Stimulated activated CD8-positive, alpha-beta memory T cell treated with anti-CD3 and anti-CD28 coated beads, Interleukin-4, amount 100 ng/mL, for 48 hours (primary cell): Measurements from ENCODE around the gene CDH18.

Experiments
- DNase-seq: peaks from one replicate; pipeline ENCODE4 v3.0.0-alpha.2; 2020

CDH18 gene

DNA sequence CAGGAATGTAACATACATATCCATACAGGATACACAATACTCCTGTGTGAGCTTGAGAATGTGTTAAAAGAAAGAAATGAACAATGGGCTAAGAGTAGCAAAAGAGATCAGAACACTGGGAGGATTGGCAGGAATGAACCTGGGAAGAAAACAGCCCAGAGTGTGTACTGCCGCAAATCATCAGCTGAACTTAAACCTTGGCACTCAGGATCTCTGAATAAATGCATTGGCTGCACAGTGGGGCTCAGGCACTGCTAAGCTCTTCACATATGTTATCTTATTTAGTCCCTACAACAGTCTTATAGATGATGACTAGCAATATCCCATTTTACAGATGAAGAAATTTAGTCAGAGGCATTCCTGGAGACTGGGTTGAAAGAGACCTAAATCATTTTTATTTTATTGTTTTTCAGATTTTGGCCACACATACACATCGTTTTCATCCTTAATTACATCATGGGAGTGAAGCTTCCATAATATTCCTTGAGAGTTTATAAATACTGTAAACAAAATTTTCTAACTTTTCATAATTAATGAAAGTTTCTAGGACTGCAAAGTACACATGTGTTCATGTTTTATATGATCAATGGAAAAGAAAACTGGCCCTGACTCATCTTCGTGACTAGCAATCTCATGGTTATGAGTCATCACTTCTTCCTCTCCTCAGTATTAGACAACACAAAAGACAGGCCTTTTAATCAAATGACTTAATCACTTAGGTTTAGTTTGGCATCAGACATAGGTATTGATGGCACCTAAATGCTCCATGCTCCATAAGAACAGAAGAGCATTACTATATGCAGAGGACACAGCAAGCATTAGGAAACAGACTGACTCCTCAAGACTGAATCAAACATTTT, 59.2 kb downstream of the CDH18 start:
- no peak for DNase-seq

DNA sequence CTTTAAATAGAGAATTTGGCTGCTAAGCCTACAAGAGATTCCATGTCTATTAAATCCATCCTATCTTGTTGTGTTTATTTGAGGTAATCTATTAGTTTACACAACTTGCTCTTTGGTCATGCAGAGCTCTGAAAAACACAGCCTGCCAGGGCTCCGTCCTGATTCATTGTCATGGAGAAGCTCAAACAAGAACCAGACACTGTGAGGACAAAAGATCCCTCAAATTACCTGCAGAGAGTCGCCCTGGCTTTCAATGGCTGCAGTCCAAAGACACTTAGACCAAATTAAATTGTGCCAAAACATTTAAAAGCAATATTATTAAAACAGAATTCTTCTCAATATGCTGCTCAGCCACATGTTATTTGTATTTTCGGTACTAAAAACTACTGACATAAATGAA, 60.1 kb downstream of the CDH18 start:
- DNase-seq, result no peak

DNA sequence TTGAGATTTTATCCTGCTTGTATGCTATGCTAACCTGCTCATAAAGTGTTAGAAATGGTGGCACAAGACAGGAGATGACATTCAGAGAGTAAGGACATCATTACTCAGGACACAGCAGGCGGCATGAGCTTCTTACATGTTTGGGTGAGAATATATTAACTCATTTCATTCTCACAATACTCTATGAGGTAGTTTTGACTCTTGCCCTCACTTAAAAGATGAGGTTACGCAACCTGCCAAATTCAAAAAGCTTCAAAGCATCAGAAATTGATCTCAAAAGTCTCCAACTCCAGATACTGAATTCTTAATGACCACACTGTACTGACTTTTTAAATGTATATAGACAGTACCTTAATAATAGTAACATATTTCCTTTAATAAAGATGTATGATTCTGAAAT, 60.8 kb downstream of the CDH18 start:
- no peak for DNase-seq

DNA sequence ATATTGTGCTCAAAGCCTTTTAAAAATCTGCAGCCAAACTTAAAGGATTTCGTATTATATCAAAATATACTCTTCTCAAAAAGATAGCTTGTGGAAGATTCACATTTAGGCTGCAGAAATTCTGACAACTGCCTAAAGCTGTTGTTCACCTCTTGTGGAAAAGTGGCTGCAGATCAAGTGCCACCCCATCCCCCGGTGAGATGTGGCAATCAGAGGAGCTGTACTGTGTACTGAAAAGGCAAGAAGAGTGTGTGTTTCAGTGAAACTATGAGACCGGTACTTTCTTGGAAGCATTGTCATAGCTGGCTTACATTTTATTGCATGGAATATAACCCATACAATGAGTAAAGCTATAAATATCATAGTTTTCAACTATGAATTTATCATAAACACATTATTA, 64.3 kb downstream of the CDH18 start:
- no peak for DNase-seq

DNA sequence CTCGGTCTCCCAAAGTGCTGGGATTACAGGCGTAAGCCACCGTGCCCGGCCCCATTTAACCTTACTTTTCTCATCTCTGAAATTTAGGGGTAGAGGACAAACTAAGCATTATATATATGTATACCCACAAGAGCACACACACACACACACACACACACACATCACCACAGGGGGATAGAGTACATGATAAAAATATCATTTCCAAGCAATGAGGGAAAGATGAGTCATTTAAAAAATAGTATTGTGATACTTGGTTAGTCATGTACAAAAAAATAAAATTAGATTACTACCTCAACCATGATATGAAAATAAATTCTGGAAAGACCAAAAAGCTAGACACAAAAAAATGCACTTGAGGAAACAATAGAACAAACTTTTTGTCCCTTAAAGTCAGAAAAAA, 67.2 kb downstream of the CDH18 start:
- DNase-seq, result no peak

DNA sequence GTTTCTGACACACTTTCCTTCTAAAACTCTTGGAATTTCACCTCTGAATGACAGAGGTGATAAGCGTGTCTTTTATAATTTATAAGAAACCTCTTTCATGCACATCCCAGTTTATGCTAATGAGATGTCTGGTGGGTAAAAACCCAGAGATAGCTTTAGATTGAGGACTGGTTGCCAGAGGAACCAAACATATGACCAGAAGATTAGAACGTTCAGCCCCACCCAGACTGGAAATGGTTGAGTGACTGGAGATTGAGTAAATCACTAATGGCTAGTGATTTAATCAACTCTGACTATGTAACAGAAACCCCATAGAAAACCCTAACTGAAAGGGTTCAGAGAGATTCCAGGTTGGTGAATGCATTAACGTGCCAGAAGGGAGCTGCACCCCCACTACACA, 69.2 kb downstream of the CDH18 start:
- no peak for DNase-seq

DNA sequence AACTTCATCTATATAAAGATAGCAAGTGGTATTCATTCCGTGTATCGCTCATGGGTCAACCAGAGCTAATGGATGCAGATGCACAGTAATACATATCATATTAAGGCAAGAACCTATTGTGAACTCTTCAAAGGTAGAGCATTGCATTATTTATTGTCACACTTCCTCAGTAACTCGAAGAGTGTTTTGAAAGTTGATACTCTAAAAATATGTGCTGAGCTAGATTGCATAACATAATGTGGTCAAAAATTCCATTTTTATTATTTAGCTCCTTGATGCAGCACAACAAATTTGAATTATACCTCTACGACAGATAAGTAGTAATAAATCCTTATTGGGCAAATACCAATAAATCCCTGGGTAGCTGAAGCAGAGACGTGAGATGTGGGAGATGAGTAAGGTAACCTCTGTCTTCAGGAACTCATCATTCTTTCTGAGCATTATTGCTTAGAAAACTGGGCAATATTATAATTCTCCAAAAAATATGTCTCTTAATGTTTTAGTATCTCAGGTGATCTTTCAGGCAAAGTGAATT, 70.3 kb downstream of the CDH18 start:
- DNase-seq, result no peak

DNA sequence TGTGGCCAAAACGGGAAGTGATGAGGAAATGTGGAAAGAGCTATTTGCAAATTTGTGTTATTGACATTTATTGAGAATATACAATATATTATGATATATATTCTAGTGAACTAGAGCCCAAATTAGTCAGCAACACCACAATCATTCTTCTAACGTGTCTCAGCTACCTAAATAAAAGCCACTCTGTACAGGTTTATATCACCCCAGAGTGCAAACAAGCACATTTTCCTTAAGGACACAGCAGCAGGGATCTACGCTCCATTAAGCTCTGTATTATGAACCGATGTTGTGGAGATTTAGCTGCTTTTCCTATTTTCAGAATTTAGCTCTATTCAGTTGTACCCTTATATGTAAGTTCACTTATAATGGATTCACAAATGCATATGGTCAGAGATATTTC, 77.9 kb downstream of the CDH18 start:
- no peak for DNase-seq

DNA sequence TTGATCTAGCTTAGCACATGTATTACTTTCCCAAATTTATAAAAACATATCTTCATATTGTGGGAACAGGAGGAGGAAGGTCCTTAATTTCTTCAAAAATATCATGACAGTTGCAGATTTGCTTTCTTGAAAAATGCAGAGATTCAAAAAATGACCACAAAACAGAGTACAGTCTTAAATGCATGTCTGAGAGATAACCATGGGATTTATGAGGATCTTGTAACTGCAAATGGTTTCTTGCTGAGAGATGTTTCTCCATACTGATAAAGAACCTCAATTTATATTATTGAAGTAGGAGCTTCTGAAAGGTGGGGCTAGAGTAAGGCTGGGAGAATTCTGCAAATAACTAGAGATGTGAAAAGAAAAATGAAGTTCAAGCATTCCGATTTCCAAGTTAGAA, 83.2 kb downstream of the CDH18 start:
- no peak for DNase-seq

DNA sequence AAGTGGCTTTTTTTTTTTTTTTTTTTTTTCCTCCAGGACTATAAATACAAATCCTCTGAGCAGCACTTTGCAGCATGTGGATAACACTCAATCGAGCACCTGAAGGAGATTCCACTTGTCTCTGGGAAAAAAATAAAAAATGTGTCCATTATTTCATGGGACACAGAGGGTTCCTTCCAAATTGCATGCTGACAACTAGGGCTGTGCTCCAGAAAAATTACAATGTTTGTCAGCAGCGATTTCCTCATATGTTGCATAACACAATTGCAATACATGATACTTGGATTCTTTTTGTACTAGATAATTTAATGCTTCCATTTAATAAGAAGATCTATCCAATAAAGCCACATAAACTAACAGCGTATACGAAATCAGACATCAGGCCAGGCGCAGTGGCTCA, 84.4 kb downstream of the CDH18 start:
- no peak for DNase-seq

DNA sequence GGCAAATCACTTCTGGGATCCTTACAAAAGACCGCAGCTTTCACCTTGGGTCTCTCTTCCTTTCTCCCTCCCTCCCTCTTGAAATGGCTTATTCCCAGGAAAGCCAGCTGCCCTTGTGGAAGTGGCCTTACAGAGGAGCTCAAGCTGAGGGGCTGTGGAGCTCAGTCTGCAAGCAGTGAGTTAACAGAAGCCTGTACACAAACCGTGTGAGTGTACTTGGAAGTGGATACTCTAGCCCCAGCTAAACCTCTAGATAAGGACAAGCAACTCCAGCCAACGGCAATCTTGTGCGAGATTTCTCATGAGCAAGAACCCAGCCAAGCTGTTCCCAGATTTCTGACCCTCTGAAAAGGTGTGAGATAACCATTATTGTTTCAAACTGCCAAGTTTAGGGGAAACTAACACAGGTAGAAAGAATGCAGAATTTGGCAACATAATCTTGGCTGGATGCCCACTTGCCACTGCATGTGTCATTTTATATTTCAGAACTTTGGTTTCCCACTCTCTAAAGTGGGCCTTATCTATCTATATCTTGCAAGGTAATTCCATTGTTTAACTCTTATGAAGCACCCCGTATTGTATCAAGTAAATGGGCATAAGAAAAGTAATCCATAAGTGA, 85.6 kb downstream of the CDH18 start:
- DNase-seq, result no peak

DNA sequence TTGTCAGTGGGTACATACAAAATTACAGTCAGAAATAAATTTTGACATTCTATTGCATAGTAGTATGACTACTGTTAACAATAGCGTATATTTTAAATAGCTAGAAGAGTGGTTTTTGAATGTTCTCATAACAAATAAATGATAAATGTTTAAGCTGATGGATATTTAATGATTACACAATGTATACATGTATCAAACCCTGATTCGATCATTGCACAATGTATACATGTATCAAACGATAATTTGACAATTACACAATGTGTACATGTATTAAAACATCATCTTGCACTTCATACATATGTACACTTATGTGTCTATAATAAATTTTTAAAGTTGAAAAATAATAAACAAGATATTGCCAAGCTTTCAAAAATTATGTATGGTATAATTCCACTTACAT, 87.7 kb downstream of the CDH18 start:
- DNase-seq, result no peak

DNA sequence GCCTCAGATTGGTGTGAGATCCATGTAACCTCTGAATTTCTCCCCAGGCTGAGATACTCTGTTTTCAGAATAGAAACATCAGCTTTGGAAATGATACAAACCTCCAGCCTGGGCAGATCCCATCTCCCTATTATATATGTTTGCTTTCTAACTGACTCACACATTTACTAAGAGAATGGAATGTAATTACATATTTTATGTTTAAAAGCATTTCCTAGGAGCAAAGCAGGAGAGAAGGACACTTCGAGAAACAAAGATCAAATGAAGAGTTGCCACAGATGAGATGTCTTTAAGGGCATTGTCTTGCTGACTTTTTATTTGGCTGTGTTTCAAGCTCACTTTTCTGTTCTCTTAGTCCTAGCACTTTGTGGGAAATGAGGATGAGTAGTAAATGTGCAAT, 96.3 kb downstream of the CDH18 start:
- DNase-seq, result no peak

DNA sequence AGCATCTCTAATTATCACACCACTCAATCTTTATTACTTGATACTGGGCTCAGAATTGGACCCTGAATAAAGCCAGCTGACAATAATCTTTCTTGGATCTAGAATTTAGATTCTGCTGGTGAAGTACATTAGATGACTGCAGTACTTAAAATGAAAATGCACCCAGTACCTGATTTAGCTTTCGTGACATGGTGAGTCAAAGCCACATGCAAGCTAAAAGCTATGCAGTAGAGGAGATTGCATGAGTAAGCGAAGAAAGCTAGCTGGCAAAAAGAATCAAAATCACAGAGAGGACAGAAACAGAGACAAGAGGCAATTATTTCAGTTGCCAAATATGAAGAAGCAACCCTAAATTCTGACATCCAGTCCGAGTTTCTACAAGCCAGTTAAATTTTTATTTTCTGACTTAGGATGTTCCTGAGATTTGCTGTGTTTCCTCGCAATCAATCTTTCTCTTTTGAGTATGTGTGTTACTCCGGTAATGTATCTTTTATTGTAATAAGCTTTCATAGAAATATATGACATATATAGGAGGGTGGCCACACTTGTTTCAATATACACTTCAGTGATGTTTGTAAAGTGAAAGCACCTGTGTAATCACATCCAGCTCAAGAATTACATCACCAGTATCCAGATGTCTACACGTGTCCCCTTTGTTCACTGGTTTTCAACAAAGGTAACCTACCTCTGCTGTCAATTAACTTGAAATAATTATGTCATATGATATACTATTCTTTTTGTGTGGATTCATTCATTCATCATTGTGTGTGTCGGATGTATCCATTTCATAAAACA, 101.7 kb downstream of the CDH18 start:
- no peak for DNase-seq

DNA sequence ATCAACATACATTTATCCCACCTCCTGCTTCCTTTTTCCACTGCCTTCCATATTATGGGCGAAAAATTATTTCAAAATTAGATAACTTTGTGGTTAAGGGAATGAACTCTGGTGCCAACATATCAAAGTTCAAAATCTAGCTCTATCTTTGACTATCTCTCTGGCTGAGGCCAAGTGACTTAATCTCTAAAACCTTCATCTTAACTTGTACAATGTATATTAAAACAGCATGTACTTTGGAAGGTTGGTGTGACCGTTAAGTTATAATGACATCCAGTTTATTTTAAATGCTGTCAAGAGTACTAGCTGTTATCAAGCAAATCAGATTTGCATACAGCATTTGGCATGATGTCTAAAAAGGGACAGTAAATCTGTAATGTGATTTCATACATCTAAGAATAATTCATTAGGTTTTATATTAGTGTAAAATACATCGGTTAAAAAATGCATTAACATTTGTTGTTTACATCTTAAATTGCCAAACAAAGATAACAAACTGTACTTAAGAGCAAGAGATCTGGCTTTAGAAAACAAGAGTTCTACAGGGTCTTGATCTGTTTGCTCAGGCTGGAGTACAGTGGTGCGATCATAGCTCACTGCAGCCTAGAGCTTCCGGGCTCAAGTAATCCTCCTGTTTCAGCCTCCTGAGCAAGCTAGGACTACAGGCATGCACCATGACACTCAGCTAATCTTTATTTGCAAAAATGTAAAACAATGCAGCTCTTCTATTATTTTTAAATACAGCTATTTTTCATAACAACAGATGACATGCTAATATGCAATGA, 102.8 kb downstream of the CDH18 start:
- DNase-seq, result no peak

DNA sequence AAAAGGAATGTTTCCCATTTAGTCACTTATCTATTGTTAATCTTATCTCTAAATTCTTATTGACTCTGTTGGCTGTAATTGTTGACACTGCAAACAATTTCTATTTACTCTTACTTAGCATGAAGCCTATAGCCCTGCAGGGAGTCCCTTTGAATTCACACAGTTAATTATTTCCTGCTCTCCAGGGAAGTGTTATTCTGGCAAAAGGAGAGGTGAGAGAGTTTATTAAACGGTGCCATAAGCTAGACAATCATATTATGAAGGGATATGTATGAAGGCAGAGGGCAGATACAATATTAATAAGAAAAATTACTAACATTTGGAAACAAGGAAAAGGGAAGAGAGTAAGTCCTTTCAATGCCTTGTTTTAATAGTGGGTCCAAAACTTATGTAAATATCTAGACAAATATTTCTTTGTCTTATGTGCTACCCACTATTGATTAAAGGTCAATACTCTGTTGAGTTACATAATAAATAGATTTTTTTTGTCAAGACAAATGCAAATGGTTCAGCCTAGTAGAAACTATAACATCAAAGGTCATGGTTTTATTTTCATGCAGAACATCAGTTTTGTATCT, 107.1 kb downstream of the CDH18 start:
- DNase-seq, result no peak

DNA sequence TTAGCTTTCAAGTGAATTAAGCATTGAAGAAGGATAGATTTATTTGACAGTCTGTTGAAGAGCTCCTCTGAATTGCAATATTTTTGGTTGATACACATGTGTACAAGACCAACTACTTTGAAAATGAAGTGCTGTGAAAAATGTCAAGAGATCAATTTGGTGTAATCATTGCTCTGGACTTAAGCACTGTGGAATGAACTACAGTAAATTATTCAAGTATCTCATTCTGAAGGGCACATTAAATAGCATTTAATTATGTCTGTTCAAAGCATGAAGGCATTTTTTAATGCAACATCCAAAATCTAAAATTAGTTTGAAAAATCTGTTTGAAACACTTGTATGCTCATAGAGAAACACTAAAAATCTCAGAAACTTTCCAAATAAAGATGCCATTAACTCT, 107.5 kb downstream of the CDH18 start:
- no peak for DNase-seq

DNA sequence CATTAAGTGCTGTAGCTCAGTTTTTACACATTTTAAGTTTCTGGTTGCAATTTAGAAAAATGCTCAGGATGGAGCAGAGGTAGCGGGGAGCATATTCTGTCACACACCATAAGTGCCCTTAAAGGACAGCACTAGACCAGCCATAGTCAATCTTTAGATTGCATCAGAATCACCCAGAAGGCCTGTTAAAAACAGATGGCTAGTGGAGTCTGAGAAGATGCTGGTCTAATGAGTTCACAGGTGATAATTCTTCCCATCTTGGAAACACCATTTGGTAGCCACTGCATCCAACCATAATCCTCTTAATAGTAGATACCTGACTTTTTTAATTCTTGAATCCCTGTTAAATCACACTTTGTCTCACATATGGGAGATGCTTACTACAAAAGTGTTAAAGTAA, 113.2 kb downstream of the CDH18 start:
- no peak for DNase-seq

DNA sequence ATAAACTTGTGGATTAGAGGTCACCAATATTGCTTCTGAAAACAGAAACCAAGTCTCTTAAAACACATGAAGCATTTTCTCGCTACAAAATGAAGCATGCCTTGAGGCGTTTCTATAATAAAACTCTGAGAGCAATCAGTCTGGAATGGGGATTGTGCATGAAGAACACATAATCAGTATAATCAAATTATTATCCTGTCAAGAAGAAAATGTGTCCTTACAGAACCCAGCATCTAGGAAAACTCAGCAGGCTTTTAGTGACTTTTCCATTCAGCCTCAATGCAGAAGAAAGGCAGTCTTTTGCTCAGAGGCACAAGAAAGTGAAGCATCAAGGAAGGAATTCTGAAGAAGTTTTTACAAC, 121.9 kb downstream of the CDH18 start:
- DNase-seq, result no peak

DNA sequence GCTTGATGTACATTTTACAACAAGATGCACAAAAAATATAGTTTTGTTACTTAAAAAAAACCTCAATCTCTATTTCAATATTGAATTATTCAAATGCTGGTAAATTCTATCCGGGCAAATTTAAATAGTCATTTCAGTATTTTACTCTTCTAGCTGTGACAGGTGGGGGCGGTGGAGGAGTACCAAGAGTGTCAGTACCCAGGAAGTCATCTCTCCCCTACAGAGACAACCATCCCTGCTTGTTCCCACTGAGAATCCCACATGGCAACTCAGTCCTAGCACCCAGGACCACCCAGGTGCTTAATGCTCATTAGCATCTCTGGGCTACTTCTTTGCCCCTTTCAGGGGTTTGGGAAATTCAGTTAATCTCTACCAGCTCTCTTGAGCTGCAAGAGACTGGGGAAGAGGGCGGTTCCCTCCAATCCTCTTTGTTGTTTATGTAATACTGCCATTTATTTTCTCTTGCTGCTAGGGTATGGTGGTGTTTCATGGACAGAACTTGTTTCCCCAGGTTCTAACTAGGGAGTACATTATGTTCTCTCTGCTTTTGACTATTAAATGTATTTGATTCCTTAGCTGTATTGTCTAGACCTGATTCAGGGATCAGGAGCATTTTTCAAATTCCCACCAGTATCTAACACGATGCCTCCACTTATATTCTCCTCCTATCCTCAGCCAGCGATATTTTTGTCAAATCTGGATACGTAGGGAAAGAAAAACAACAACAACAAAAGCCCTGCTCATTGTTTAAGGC, 122.5 kb downstream of the CDH18 start:
- no peak for DNase-seq

DNA sequence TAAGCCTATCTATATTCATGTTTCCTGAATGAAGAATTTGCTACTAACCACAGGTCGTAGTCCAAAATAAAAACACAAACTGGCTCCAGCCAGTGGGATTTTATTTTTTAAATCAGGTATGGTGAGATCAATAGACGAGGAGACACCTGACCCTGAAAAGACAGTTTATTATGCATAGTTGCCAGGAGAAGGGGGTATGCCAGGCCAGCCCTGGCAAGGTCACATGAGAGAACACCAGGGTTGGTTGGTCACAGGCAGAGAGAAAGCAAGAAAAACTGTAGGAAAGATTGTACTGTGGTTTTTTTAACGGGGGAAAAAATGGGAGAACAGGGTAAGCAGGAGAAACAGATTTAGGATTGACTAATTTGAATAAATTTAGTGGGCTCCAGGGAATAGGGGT, 125.3 kb downstream of the CDH18 start:
- DNase-seq, result no peak

DNA sequence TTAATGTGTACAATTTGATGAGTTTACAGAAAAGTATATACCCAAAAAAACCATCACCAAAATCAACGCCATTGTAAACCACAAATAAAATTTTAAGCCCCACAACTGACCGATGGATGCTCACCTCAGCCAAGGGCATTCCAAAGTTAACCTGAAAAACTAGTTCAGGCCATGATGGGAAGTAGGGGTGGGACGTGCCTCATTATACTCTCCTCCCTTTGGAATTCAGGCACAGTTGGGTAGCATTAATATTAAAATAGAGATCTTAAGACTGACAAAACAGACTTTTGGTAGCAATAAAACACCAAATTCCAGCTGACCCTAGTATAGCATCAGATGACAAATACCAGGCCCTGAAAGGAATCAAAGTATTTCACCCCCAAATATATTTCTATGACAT, 129.0 kb downstream of the CDH18 start:
- DNase-seq, result no peak
